ENCODE data around the gene UBQLN3. TPM values are rescaled to one million over a fixed set of nuclear protein-coding genes. Genes with fewer than 3 reads are reported as not detected.

UBQLN3 gene
- polyA plus RNA-seq, 1 donor from 2014 or later: not detected

DNA sequence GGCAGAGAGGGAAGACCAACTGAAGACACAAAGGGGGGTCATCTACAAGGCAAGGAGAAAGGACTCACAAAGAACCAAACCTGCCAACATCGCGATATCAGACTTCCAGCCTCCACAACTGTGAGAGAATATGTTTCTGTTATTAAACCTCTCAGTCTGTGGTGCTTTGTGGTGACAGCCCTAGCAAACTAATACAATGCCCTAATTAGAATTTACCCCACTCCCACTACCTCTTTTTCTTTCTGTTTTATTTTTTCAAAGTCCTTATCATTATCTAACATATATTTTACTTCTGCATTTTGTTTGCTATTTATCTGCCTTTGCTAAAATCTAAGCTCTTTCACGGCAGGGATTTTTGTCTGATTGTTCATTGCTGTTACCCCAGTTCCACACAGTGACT lies 23.8 kb downstream of the UBQLN3 start:
- no peak overlapping the region for H3K27ac Mint-ChIP-seq
- H3K27me3 Mint-ChIP-seq: peaks cover 4% of the 10 kb centered on the region
- no peaks in the 10 kb centered on the region for H3K4me1 Mint-ChIP-seq
- no peak overlapping the region for H3K4me3 Mint-ChIP-seq
- peaks cover 3% of the 10 kb centered on the region for H3K36me3 Mint-ChIP-seq
- H3K9me3 Mint-ChIP-seq: no peaks in the 10 kb centered on the region

DNA sequence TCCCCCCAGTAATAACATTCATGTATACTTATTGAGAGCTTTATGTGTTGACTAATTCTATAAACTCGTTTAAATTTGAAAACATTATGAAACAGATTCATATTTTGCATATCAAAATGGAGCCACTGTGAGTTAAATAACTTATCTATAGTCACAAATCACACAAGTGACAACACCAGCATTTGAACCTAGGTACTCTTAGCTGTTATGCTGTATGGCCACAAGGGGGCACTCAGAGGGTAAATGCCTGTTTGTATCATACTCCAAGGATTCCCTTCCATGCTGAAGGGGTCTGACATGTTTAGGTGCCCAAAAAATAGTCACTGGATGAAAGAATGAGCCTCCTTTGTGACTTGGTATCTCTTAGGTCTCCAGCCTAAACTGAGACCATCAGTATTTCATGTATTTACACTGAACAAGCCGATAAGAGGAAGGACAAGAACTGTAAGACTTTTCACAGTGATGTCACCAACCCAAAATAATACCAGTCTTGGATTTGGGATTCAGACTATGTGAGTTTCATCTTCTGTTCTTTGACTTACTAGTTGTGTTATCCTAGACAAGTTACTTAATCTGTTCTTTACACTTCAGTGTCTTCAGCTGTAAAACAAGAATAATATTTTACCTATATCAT lies 33.5 kb downstream of the UBQLN3 start:
- no peak overlapping the region for H3K27ac Mint-ChIP-seq
- H3K36me3 Mint-ChIP-seq: no peaks in the 10 kb centered on the region
- H3K4me3 Mint-ChIP-seq: no peak overlapping the region
- H3K9me3 Mint-ChIP-seq: no peaks in the 10 kb centered on the region
- no peaks in the 10 kb centered on the region for H3K4me1 Mint-ChIP-seq
- H3K27me3 Mint-ChIP-seq: peaks cover 8% of the 10 kb centered on the region

DNA sequence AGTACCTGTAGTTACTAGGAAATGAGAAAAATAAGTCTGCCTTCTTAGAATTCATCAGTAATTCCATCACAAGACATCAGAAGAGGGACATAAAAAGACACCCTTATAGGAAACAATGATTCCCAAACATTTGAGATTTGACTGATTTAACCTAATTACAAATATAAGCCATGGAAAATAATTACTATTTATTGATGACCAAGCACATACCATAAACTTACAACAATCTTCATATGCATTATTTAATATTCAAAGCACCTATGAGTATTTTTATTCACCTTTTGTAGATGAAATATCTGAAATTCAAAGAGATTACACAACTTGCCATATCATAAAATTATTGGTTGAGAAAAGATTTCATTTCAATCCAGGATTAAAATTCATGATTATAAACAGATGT lies 35.8 kb downstream of the UBQLN3 start:
- Mint-ChIP-seq H3K4me3 (no peak overlapping the region), H3K36me3 (no peaks in the 10 kb centered on the region), H3K4me1 (peaks cover 0 to 1% (median 0%) of the 10 kb centered on the region in 3 donors), H3K27ac (no peak overlapping the region), H3K9me3 (no peaks in the 10 kb centered on the region), H3K27me3 (peaks cover 9% of the 10 kb centered on the region)

DNA sequence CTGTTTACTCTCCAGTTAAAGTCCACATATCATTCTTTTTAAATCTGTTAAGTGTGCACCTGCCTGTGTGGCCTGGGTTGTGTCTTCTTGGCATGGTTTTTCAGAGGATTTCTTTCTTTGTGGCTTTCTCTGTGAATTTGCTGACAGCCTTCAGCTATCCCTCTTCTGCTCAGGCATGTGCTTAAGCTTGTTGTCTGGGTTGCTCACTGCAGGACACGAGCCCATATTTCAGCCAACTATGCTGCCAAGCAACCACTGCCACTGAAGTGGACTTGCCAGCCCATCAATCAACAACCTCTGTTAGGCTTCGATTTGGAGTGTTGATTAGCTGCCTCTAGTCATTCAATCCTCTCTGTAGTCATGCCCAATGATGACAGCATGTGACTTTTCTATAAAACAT lies 42.2 kb downstream of the UBQLN3 start:
- Mint-ChIP-seq H3K27me3 (peaks cover 3% of the 10 kb centered on the region), H3K9me3 (peaks cover 0 to 2% (median 0%) of the 10 kb centered on the region in 3 donors), H3K4me3 (no peak overlapping the region), H3K4me1 (peaks cover 0 to 4% (median 0%) of the 10 kb centered on the region in 3 donors), H3K36me3 (peaks cover 3% of the 10 kb centered on the region), H3K27ac (no peak overlapping the region)

DNA sequence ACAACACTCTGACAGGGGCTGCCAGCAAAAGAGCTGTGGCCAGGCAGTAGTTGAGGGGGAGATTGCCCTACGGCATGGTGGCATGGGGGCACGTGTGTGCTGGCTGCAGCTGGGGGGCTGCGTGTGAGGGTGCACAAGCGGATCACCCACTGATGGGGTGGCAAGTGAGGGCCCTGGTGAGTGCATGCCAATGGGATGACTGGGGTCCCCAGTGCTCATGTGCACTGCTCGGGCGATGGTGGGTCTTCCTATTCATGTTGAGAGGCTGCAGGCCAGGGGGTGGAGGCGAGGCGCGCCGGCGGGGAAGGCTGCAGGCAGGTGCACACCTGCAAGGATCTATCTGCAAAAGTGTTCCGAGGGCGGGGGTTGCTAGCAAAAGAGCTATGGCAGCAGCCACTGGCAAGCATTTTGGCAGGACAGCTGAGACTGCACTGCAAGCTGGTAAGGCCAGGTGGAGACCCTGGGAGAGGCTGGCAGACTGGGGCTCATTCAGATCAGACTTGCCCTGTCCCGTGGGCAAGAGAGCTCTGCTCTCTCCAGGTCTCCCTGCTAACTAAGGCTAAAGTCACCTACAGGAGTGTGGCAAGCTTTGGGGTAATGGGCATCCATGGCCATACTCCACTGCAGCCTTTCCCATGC lies 48.7 kb downstream of the UBQLN3 start:
- Mint-ChIP-seq H3K4me1 (no peaks in the 10 kb centered on the region), H3K36me3 (peaks cover 2% of the 10 kb centered on the region), H3K4me3 (no peak overlapping the region), H3K9me3 (peaks cover 0 to 6% (median 0%) of the 10 kb centered on the region in 3 donors), H3K27ac (no peak overlapping the region), H3K27me3 (peaks cover 3% of the 10 kb centered on the region)

Other genes starting within 250 kb of the UBQLN3 start
- not detected for gene HBE1, start 240.0 kb downstream of the UBQLN3 start, polyA plus RNA-seq
- gene OR51B4, start 208.0 kb downstream of the UBQLN3 start, polyA plus RNA-seq: not detected
- gene OR51B2, start 185.7 kb downstream of the UBQLN3 start, polyA plus RNA-seq: not detected
- not detected for gene OR51B5, start 166.4 kb downstream of the UBQLN3 start, polyA plus RNA-seq
- not detected for gene OR51B6, start 158.4 kb downstream of the UBQLN3 start, polyA plus RNA-seq
- not detected for gene OR51M1, start 126.1 kb downstream of the UBQLN3 start, polyA plus RNA-seq
- gene OR51Q1, start 87.8 kb downstream of the UBQLN3 start, polyA plus RNA-seq: not detected
- gene OR51I1, start 68.4 kb downstream of the UBQLN3 start, polyA plus RNA-seq: not detected
- not detected for gene OR51I2, start 60.6 kb downstream of the UBQLN3 start, polyA plus RNA-seq
- gene OR52D1, start 21.3 kb downstream of the UBQLN3 start, polyA plus RNA-seq: not detected
- gene UBQLNL, start 6.7 kb upstream of the UBQLN3 start, polyA plus RNA-seq: not detected
- gene OR52H1, start 38.6 kb upstream of the UBQLN3 start, polyA plus RNA-seq: not detected
- not detected for gene OR52B6, start 70.9 kb upstream of the UBQLN3 start, polyA plus RNA-seq
- not detected for gene TRIM6, start 86.7 kb upstream of the UBQLN3 start, polyA plus RNA-seq
- 22.9 TPM for gene TRIM34, start 115.0 kb upstream of the UBQLN3 start, polyA plus RNA-seq
- 4.5 TPM for gene TRIM5, start 175.1 kb upstream of the UBQLN3 start, polyA plus RNA-seq
- 210 TPM for gene TRIM22, start 179.8 kb upstream of the UBQLN3 start, polyA plus RNA-seq
- gene OR56B1, start 226.5 kb upstream of the UBQLN3 start, polyA plus RNA-seq: not detected
- gene OR52N4, start 244.3 kb upstream of the UBQLN3 start, polyA plus RNA-seq: 0.75 TPM

All from IgD-negative memory B cell (primary cell).